ENCODE results near the gene LRPPRC. TPM values are rescaled to one million over a fixed set of nuclear protein-coding genes. Genes with fewer than 3 reads are reported as not detected.
"Not testable (repeated sequence)": the region's sequence is repeated elsewhere in the genome, so short reads cannot be mapped to it uniquely, and the experiment has no call there.

The LRPPRC gene
- total RNA-seq, 4 donors from 2014 or later, result 75.9 to 95.3 (median 81.5) TPM

- H3K4me3 ChIP-seq, result no peak overlapping the region
- ATAC-seq (no peak), DNase-seq (no peak)
- peaks cover 0 to 4% (median 0%) of the 10 kb centered on the region in 3 donors for H3K27me3 ChIP-seq
- in situ Hi-C loops (cut with MboI; ENCODE audit: low sequenced_read_pairs in 4 of 4) (no loop called here), intact Hi-C loops (cut with DNase I; ENCODE audit: low total_unique reads) (no loop called here)
- H3K9me3 ChIP-seq, result no peaks in the 10 kb centered on the region
- no peak overlapping the region for H3K27ac ChIP-seq
- TF ChIP-seq POLR2A (IDR thresholded peaks at IDR 0.05) (no peak), CTCF (IDR thresholded peaks at IDR 0.05 in 4 of 5, conservative IDR thresholded peaks at IDR 0.05 in 1 of 5) (no peak)
- no peaks in the 10 kb centered on the region for H3K4me1 ChIP-seq
- no peaks in the 10 kb centered on the region for H3K36me3 ChIP-seq
Measured at GRCh38 chr2:44015239-44015638, 19.4 kb upstream of the LRPPRC start.

GRCh38 chr2:44013205-44013604, 17.4 kb upstream of the LRPPRC start:
- H3K27ac ChIP-seq; H3K27me3 ChIP-seq; H3K36me3 ChIP-seq; H3K4me3 ChIP-seq; ATAC-seq; H3K4me1 ChIP-seq; in situ Hi-C loops (cut with MboI; ENCODE audit: low sequenced_read_pairs in 4 of 4); intact Hi-C loops (cut with DNase I; ENCODE audit: low total_unique reads); DNase-seq; H3K9me3 ChIP-seq: not testable (repeated sequence)

GRCh38 chr2:44010266-44010665, 14.5 kb upstream of the LRPPRC start:
- Histone ChIP-seq H3K4me3 (no peak overlapping the region), H3K4me1 (no peaks in the 10 kb centered on the region), H3K9me3 (no peaks in the 10 kb centered on the region), H3K27ac (no peak overlapping the region), H3K27me3 (peaks cover 0 to 4% (median 0%) of the 10 kb centered on the region in 3 donors), H3K36me3 (no peaks in the 10 kb centered on the region)
- in situ Hi-C loops (cut with MboI; ENCODE audit: low sequenced_read_pairs in 4 of 4) (no loop called here), intact Hi-C loops (cut with DNase I; ENCODE audit: low total_unique reads) (no loop called here)
- no peak for TF ChIP-seq POLR2A (IDR thresholded peaks at IDR 0.05)
- TF ChIP-seq CTCF (IDR thresholded peaks at IDR 0.05 in 4 of 5, conservative IDR thresholded peaks at IDR 0.05 in 1 of 5), result no peak
- no peak for ATAC-seq
- DNase-seq, result no peak

- Histone ChIP-seq H3K9me3 (no peaks in the 10 kb centered on the region), H3K36me3 (no peaks in the 10 kb centered on the region), H3K27me3 (peaks cover 0 to 4% (median 0%) of the 10 kb centered on the region in 3 donors), H3K27ac (no peak overlapping the region), H3K4me3 (no peak overlapping the region), H3K4me1 (no peaks in the 10 kb centered on the region)
- intact Hi-C loops (cut with DNase I; ENCODE audit: low total_unique reads) (no loop called here), in situ Hi-C loops (cut with MboI; ENCODE audit: low sequenced_read_pairs in 4 of 4) (no loop called here)
- DNase-seq (no peak), ATAC-seq (no peak)
- TF ChIP-seq CTCF (IDR thresholded peaks at IDR 0.05 in 4 of 5, conservative IDR thresholded peaks at IDR 0.05 in 1 of 5) (no peak), POLR2A (IDR thresholded peaks at IDR 0.05) (no peak)
Measured at GRCh38 chr2:44009136-44009735, 13.4 kb upstream of the LRPPRC start.

- no peaks in the 10 kb centered on the region for H3K36me3 ChIP-seq
Measured at GRCh38 chr2:44005846-44006245, 10.1 kb upstream of the LRPPRC start.

More at GRCh38 chr2:44005846-44006245, 10.1 kb upstream of the LRPPRC start:
- H3K4me3 ChIP-seq, result no peak overlapping the region
- H3K27ac ChIP-seq, result no peak overlapping the region
- TF ChIP-seq CTCF (IDR thresholded peaks at IDR 0.05 in 4 of 5, conservative IDR thresholded peaks at IDR 0.05 in 1 of 5), result no peak
- no peak for TF ChIP-seq POLR2A (IDR thresholded peaks at IDR 0.05)
- H3K4me1 ChIP-seq, result no peaks in the 10 kb centered on the region
- ATAC-seq (no peak), DNase-seq (no peak)
- intact Hi-C loops (cut with DNase I; ENCODE audit: low total_unique reads), result no loop called here
- in situ Hi-C loops (cut with MboI; ENCODE audit: low sequenced_read_pairs in 4 of 4), result no loop called here
- H3K27me3 ChIP-seq, result no peaks in the 10 kb centered on the region
- no peaks in the 10 kb centered on the region for H3K9me3 ChIP-seq

All from gastrocnemius medialis (tissue), 4 donors.